Measurements from ENCODE around the gene PMPCA. TPM values are rescaled to one million over a fixed set of nuclear protein-coding genes. Genes with fewer than 3 reads are reported as not detected.

Gene PMPCA
- total and polyA plus RNA-seq, 2 of the 13 experiments (the other 11 are each of a cell fraction or from before 2014, with no cell fraction given) = 70.2 to 88.4 TPM

GRCh38 chr9:136373300-136374182 lies 36.9 kb upstream of the PMPCA start, which contains the start of gene CARD9 (continued):
- TF ChIP-seq PRMT3 (CRISPR knock-in tag; IDR thresholded peaks at IDR 0.05; ENCODE audit: borderline replicate concordance, low read depth) (no peak), FOXA1 (IDR thresholded peaks at IDR 0.05) (no peak), FOXA1 (CRISPR knock-in tag; IDR thresholded peaks at IDR 0.05) (no peak), ZNF101 (CRISPR knock-in tag; IDR thresholded peaks at IDR 0.05; ENCODE audit: borderline replicate concordance, low read depth) (no peak), GTF2F1 (IDR thresholded peaks at IDR 0.05; ENCODE audit: low read length) (no peak), ZNF678 (CRISPR knock-in tag; IDR thresholded peaks at IDR 0.05) (no peak), DR1 (CRISPR knock-in tag; IDR thresholded peaks at IDR 0.05) (peak; percentile 36; the same call in 1 of the 2 replicates), ZSCAN31 (CRISPR knock-in tag; IDR thresholded peaks at IDR 0.05; ENCODE audit: low read depth) (no peak), CENPBD1 (CRISPR knock-in tag; IDR thresholded peaks at IDR 0.05; ENCODE audit: borderline replicate concordance, low read depth) (no peak), ZFY (CRISPR knock-in tag; IDR thresholded peaks at IDR 0.05) (peak; percentile 68), GATAD1 (CRISPR knock-in tag; IDR thresholded peaks at IDR 0.05) (no peak; the same call in 1 of the 2 replicates), PREB (CRISPR knock-in tag; IDR thresholded peaks at IDR 0.05) (no peak), GZF1 (CRISPR knock-in tag; IDR thresholded peaks at IDR 0.05) (no peak), WIZ (CRISPR knock-in tag; IDR thresholded peaks at IDR 0.05) (no peak), MBD4 (IDR thresholded peaks at IDR 0.05; ENCODE audit: borderline replicate concordance, low read length) (no peak), CEBPB (IDR thresholded peaks at IDR 0.05; ENCODE audit: borderline replicate concordance, low read depth, low read length) (no peak), HNF1B (CRISPR knock-in tag; IDR thresholded peaks at IDR 0.05) (no peak), ZNF234 (CRISPR knock-in tag; conservative IDR thresholded peaks at IDR 0.05) (no peak), ZNF546 (CRISPR knock-in tag; conservative IDR thresholded peaks at IDR 0.05) (no peak), ZNF556 (CRISPR knock-in tag; IDR thresholded peaks at IDR 0.05; ENCODE audit: borderline replicate concordance) (no peak), MATR3 (CRISPR knock-in tag; IDR thresholded peaks at IDR 0.05) (no peak), BRD4 (CRISPR knock-in tag; IDR thresholded peaks at IDR 0.05) (0 out of 2 replicates have a peak, but pooled peaks have one; percentile 57), ATF4 (CRISPR knock-in tag; IDR thresholded peaks at IDR 0.05) (no peak), DPF2 (CRISPR knock-in tag; IDR thresholded peaks at IDR 0.05; ENCODE audit: borderline replicate concordance, low read depth) (no peak), RBAK (CRISPR knock-in tag; IDR thresholded peaks at IDR 0.05) (no peak), ZNF772 (CRISPR knock-in tag; IDR thresholded peaks at IDR 0.05) (no peak)

All from HepG2 (cell line).